ENCODE data around the gene USP37.
"Not testable (repeated sequence)": the region's sequence is repeated elsewhere in the genome, so short reads cannot be mapped to it uniquely, and the experiment has no call there.

USP37 gene

GRCh38 chr2:218568190-218569037 lies at the start of gene USP37, which contains the start of gene CNOT9:
Gene USP37 (minus strand): TSS chr2:218568351. CDS start chr2:218558653, 9,698 bp downstream.
Gene CNOT9 (plus strand): TSS chr2:218568839. CDS start chr2:218568955, 116 bp downstream.
- DNase-seq: peak; percentile 100

- DNase-seq: no peak
Observed at GRCh38 chr2:218615868-218616315, 47.7 kb upstream of the USP37 start.

- no peak for DNase-seq
Observed at GRCh38 chr2:218607436-218608115, 39.4 kb upstream of the USP37 start, which contains the start of gene PLCD4. Gene PLCD4 (plus strand): TSS chr2:218607899. CDS start chr2:218615740, 7,841 bp downstream.

GRCh38 chr2:218605432-218605831 lies 37.3 kb upstream of the USP37 start:
- no peak for DNase-seq

- no peak for DNase-seq
Observed at GRCh38 chr2:218585541-218585940, 17.4 kb upstream of the USP37 start.

GRCh38 chr2:218583983-218584850 lies 16.1 kb upstream of the USP37 start:
- no peak for DNase-seq

- DNase-seq: no peak
Observed at GRCh38 chr2:218582076-218582475, 13.9 kb upstream of the USP37 start.

GRCh38 chr2:218578272-218578877 lies 10.2 kb upstream of the USP37 start:
- no peak for DNase-seq

- DNase-seq: no peak
Observed at GRCh38 chr2:218577482-218578220, 9.5 kb upstream of the USP37 start.

GRCh38 chr2:218576854-218577253 lies 8.7 kb upstream of the USP37 start:
- no peak for DNase-seq

GRCh38 chr2:218570850-218571249 lies 2.7 kb upstream of the USP37 start:
- DNase-seq: no peak

- DNase-seq: no peak
Observed at GRCh38 chr2:218569661-218570500, 1.7 kb upstream of the USP37 start.

GRCh38 chr2:218569038-218569431 lies 884 bp upstream of the USP37 start:
- DNase-seq: peak; percentile 52 to 64

GRCh38 chr2:218567797-218568189 lies 358 bp downstream of the USP37 start:
- peak; percentile 75 to 82 for DNase-seq

GRCh38 chr2:218566296-218566695 lies 1.9 kb downstream of the USP37 start:
- DNase-seq: no peak

GRCh38 chr2:218564056-218564455 lies 4.1 kb downstream of the USP37 start:
- no peak for DNase-seq

GRCh38 chr2:218558986-218559385 lies 9.2 kb downstream of the USP37 start:
- DNase-seq: no peak

- no peak for DNase-seq
Observed at GRCh38 chr2:218557941-218558340, 10.2 kb downstream of the USP37 start.

GRCh38 chr2:218555527-218555926 lies 12.6 kb downstream of the USP37 start:
- DNase-seq: no peak

- not testable (repeated sequence) for DNase-seq
Observed at GRCh38 chr2:218554225-218554624, 13.9 kb downstream of the USP37 start.

GRCh38 chr2:218547978-218548377 lies 20.2 kb downstream of the USP37 start:
- DNase-seq: no peak
